Liver (tissue), 9 donors: Measurements from ENCODE around the gene TDRD7. TPM values are rescaled to one million over a fixed set of nuclear protein-coding genes. Genes with fewer than 3 reads are reported as not detected.

Source experiments
- DNase-seq: peaks from one replicate; pipeline ENCODE4 v3.0.0-alpha.2; 2017; ENCODE audit warnings: low spot score
- H3K27ac ChIP-seq, 2 donors: one replicate each; pipeline ENCODE4 v1.7.0; 2013; ENCODE audit warnings: inconsistent platforms in 2 of 2, low read length in 2 of 2, control low read depth in 1 of 2, low read depth in 1 of 2, mild to moderate bottlenecking in 1 of 2
- H3K27me3 ChIP-seq, 4 donors: one replicate each; pipeline versions ENCODE4 v1.6.1 to v1.7.0; 2013; ENCODE audit warnings: low read length in 3 of 4, inconsistent platforms in 1 of 4, mild to moderate bottlenecking in 1 of 4, moderate library complexity in 1 of 4; ENCODE audit not compliant: control insufficient read depth in 4 of 4, insufficient read depth in 4 of 4
- H3K36me3 ChIP-seq, 4 donors: one replicate each; pipeline versions ENCODE4 v1.6.1 to v1.7.0; 2013; ENCODE audit warnings: low read length in 3 of 4, mild to moderate bottlenecking in 3 of 4, low read depth in 1 of 4, moderate library complexity in 1 of 4; ENCODE audit not compliant: control insufficient read depth in 4 of 4, insufficient read depth in 3 of 4
- H3K4me1 ChIP-seq, 4 donors: one replicate each; pipeline versions ENCODE4 v1.6.1 to v1.7.0; 2013; ENCODE audit warnings: low read length in 3 of 4, mild to moderate bottlenecking in 3 of 4, moderate library complexity in 1 of 4; ENCODE audit not compliant: control insufficient read depth in 4 of 4, insufficient read depth in 4 of 4
- H3K4me3 ChIP-seq, 3 donors: one replicate each; pipeline versions ENCODE4 v1.6.1 to v1.7.0; 2013; ENCODE audit warnings: low read length in 3 of 3, control low read depth in 1 of 3, low read depth in 1 of 3, mild to moderate bottlenecking in 1 of 3
- H3K9ac ChIP-seq, 2 donors: one replicate each; pipeline ENCODE4 v1.7.0; 2013; ENCODE audit warnings: low read length in 2 of 2, mild to moderate bottlenecking in 2 of 2, moderate library complexity in 2 of 2, control low read depth in 1 of 2, low read depth in 1 of 2
- H3K9me3 ChIP-seq, 4 donors: one replicate each; pipeline versions ENCODE4 v1.6.1 to v1.7.0; 2013; ENCODE audit warnings: low read length in 3 of 4; ENCODE audit not compliant: control insufficient read depth in 4 of 4
- EGR1 ChIP-seq, 2 donors: IDR thresholded peaks; 2 replicates each; pipeline ENCODE4 v1.6.1; 2016 to 2018; ENCODE audit warnings: antibody characterized with exemption in 2 of 2, low read depth in 2 of 2
- FOXA1 ChIP-seq: IDR thresholded peaks from 2 replicates; pipeline ENCODE4 v1.6.1; 2016; ENCODE audit warnings: antibody characterized with exemption
- FOXA2 ChIP-seq: IDR thresholded peaks from 2 replicates; pipeline ENCODE4 v1.6.1; 2016; ENCODE audit warnings: antibody characterized with exemption
- GABPA ChIP-seq, 2 donors: IDR thresholded peaks in 1 of 2; conservative IDR thresholded peaks in 1 of 2; 2 replicates each; pipeline ENCODE4 v1.6.1; 2016; ENCODE audit warnings: antibody characterized with exemption in 2 of 2, mild to moderate bottlenecking in 1 of 2, moderate library complexity in 1 of 2
- HNF4A ChIP-seq, 2 donors: conservative IDR thresholded peaks; 2 replicates each; pipeline ENCODE4 v1.6.1; 2016; ENCODE audit warnings: antibody characterized with exemption in 2 of 2, mild to moderate bottlenecking in 2 of 2
- JUND ChIP-seq, 2 donors: IDR thresholded peaks; 2 replicates each; pipeline ENCODE4 v1.6.1; 2016; ENCODE audit warnings: antibody characterized with exemption in 2 of 2
- NR2F2 ChIP-seq: IDR thresholded peaks from 2 replicates; pipeline ENCODE4 v1.6.1; 2016; ENCODE audit warnings: antibody characterized with exemption
- RAD21 ChIP-seq, 2 donors: IDR thresholded peaks; 2 replicates each; pipeline ENCODE4 v1.6.1; 2016; ENCODE audit warnings: antibody characterized with exemption in 2 of 2, mild to moderate bottlenecking in 2 of 2
- REST ChIP-seq: IDR thresholded peaks from 2 replicates; pipeline ENCODE4 v1.6.1; 2016; ENCODE audit warnings: antibody characterized with exemption, mild to moderate bottlenecking
- SP1 ChIP-seq: IDR thresholded peaks from 2 replicates; pipeline ENCODE4 v1.6.1; 2018; ENCODE audit warnings: antibody characterized with exemption, mild to moderate bottlenecking
- TAF1 ChIP-seq: conservative IDR thresholded peaks from 2 replicates; pipeline ENCODE4 v1.6.1; 2016; ENCODE audit warnings: antibody characterized with exemption, mild to moderate bottlenecking
- YY1 ChIP-seq: IDR thresholded peaks from 2 replicates; pipeline ENCODE4 v1.6.1; 2016; ENCODE audit warnings: antibody characterized with exemption, mild to moderate bottlenecking
- ZBTB33 ChIP-seq: IDR thresholded peaks from 2 replicates; pipeline ENCODE4 v1.6.1; 2016; ENCODE audit warnings: antibody characterized with exemption
- WGBS: extraction: QIAGEN DNeasy Blood & Tissue Kit; methylation state at CpG from one replicate; pipeline ENCODE4 v1.1.7; 2013; 5-methylcytosine and 5-hydroxymethylcytosine counted together
- polyA plus RNA-seq, 2 donors: library from polyadenylated mRNA; stranded (reverse) in 1 of 2; unstranded in 1 of 2; fragments of 200-250 nt in 1 of 2; fragments of >200 nt in 1 of 2; fragmentation: Nextera tagmentation in 1 of 2; extraction: Ambion mirVana in 1 of 2; gene quantifications; one replicate each; pipeline versions ENCODE4 v1.2.1 to v1.2.3, GENCODE V29; 2013 to 2015
- total RNA-seq, 2 donors: library from RNA; depleted of rRNA; stranded (reverse); fragments of >200 nt; gene quantifications; one replicate each; pipeline ENCODE4 v1.2.3, GENCODE V29; 2014
- TF ChIP-seq, protein P1 (sequence below): IDR thresholded peaks from 2 replicates; pipeline ENCODE4 v1.6.1; 2016; ENCODE audit warnings: antibody characterized with exemption
- donor health status: healthy.
- donor health status: healthy.
- donor health status: healthy.
- donor health status: healthy.
- donor health status: healthy.

TDRD7 gene
- total and polyA plus RNA-seq, 4 donors = 3.6 to 6.9 (median 5.4) TPM

DNA sequence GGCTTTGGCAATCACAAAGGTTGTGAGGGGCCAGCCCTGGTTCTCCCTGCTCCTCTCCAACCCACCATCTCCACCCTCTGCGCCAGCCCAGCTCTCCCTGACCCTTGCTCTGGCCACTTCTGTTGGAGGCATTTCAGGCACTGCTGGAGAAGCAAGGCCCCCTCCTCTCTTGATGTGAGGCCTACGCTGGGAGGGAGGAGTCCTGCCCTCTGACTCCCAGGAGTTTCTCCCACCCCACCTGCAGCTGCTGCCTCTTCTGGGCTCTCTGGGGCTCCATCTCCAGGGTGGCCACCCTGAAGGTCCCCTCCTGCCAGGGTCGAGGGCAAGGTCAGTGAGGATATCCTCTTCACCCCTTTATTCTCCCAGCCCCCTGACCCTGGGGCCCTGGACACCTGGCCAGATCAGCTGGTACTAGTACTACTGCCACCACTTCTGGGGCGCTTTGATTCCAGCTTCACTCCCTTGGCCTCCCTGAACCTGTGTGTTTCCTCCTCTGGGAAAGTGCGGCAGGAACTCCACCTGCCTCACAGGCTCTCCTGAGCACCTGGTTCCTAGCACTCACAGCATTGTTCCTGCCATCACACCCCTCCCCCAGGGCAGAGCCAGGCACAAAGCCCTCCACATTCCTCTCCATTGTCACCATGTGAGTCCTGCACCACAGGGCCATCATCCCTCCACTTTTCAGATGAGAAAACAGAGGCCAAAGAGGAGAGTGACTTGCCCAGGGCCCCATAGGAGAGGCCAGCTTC lies 23.8 kb upstream of the TDRD7 start (continued):
- TF ChIP-seq REST = no peak

DNA sequence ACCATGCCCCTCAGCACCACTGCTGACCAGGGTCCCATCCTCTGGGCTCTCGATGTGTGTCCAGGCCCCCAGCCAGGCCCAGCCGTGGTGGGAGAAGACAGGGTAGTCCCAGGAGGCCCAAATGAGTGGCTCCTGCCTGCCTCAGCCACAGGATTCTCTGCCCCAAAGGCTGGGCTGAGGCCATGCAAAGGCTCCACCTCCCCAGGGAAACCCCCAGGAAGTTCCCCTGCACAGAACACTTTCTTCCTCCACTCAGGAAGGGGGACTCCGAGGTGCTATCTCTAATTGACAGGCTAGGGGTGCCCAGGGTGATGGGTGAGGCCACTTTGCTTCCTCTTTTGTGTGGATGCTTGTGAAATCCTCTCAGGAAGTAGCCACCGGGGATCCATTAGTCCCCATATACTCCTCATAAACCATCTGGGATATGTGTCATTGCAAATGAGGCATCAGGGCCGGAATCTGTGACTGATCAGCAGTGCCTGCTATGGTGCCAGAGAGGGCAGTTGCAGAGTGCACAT lies 23.1 kb upstream of the TDRD7 start:
- Histone ChIP-seq H3K27me3 (no peaks in the 10 kb centered on the region), H3K9ac (no peak overlapping the region), H3K4me1 (peaks cover 0 to 14% (median 3%) of the 10 kb centered on the region in 4 donors), H3K27ac (no peak overlapping the region), H3K9me3 (no peaks in the 10 kb centered on the region), H3K4me3 (no peak overlapping the region), H3K36me3 (no peaks in the 10 kb centered on the region)
- no peak for DNase-seq
- 67% methylated on average over 5 of the region's 5 CpGs for WGBS
- TF ChIP-seq NR2F2 = no peak

DNA sequence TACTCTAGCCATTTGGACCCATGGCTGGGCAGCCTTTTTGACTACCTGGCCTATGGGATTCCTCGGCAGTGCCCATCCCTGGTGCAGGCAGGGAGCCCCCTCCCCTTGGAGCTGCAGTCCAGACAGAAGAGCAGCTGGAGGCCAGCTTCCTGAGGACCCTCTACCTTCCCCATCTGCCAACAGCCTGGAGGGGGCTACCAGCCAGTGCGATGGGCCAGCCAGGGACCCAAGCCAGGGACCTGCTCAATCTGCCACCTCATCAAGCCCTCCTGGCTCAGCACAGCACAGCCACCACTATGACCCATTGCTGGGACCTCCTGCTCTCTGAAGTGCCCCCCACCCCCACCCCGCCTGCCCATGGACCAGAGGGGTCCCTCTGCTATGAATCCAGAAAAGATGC lies 22.6 kb upstream of the TDRD7 start:
- DNase-seq = no peak
- peaks cover 0 to 14% (median 3%) of the 10 kb centered on the region in 4 donors for H3K4me1 ChIP-seq
- WGBS = 94% methylated on average over 3 of the region's 3 CpGs

More for the DNA sequence above, 22.6 kb upstream of the TDRD7 start:
- Histone ChIP-seq H3K9ac (no peak overlapping the region), H3K36me3 (no peaks in the 10 kb centered on the region), H3K27me3 (no peaks in the 10 kb centered on the region), H3K27ac (no peak overlapping the region), H3K4me3 (no peak overlapping the region), H3K9me3 (no peaks in the 10 kb centered on the region)
- TF ChIP-seq REST (no peak), SP1 (no peak), FOXA1 (no peak), ZBTB33 (no peak), JUND (IDR thresholded peaks at IDR 0.05) (no peak), GABPA (IDR thresholded peaks at IDR 0.05 in 1 of 2, conservative IDR thresholded peaks at IDR 0.05 in 1 of 2) (no peak), HNF4A (conservative IDR thresholded peaks at IDR 0.05) (no peak), RAD21 (IDR thresholded peaks at IDR 0.05) (no peak), EGR1 (IDR thresholded peaks at IDR 0.05; ENCODE audit: low read depth in 2 of 2) (no peak), TAF1 (no peak), FOXA2 (no peak), NR2F2 (no peak), YY1 (no peak)
- TF ChIP-seq, protein P1, sequence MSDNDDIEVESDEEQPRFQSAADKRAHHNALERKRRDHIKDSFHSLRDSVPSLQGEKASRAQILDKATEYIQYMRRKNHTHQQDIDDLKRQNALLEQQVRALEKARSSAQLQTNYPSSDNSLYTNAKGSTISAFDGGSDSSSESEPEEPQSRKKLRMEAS = no peak
